Mammary epithelial cell (primary cell): Measurements from ENCODE around the gene MX1.

Source experiments
- CTCF ChIP-seq, 2 donors: IDR thresholded peaks in 1 of 2; conservative IDR thresholded peaks in 1 of 2; 2 replicates each; pipeline ENCODE4 v1.5.1; 2011 to 2012; ENCODE audit warnings: inconsistent platforms in 2 of 2, low read length in 2 of 2, mild to moderate bottlenecking in 2 of 2, control low read depth in 1 of 2, low read depth in 1 of 2; ENCODE audit not compliant: insufficient read depth in 1 of 2; ENCODE audit errors: extremely low read depth in 1 of 2
- EZH2 ChIP-seq: IDR thresholded peaks from 2 replicates; pipeline ENCODE4 v1.6.1; 2012; ENCODE audit warnings: low read length, inconsistent platforms, borderline replicate concordance

GRCh38 chr21:41481191-41481590 is 55.2 kb downstream of the MX1 start:
- TF ChIP-seq CTCF (conservative IDR thresholded peaks at IDR 0.05 in 1 of 2, IDR thresholded peaks at IDR 0.05 in 1 of 2; ENCODE audit: extremely low read depth in 1 of 2, insufficient read depth in 1 of 2, low read depth in 1 of 2, low read length in 2 of 2) (no peak), EZH2 (no peak)
